HPDE6-E6E7 (cell line): ENCODE data around the gene PCDH19.
A peak's percentile ranks its signal among the peaks of the same experiment; 100 is the strongest.
"Not testable (repeated sequence)": the region's sequence is repeated elsewhere in the genome, so short reads cannot be mapped to it uniquely, and the experiment has no call there.

Source experiments
- DNase-seq: peaks from one replicate; pipeline ENCODE4 v3.0.0; 2011; ENCODE audit warnings: missing footprints; ENCODE audit errors: extremely low spot score

PCDH19 gene, protein sequence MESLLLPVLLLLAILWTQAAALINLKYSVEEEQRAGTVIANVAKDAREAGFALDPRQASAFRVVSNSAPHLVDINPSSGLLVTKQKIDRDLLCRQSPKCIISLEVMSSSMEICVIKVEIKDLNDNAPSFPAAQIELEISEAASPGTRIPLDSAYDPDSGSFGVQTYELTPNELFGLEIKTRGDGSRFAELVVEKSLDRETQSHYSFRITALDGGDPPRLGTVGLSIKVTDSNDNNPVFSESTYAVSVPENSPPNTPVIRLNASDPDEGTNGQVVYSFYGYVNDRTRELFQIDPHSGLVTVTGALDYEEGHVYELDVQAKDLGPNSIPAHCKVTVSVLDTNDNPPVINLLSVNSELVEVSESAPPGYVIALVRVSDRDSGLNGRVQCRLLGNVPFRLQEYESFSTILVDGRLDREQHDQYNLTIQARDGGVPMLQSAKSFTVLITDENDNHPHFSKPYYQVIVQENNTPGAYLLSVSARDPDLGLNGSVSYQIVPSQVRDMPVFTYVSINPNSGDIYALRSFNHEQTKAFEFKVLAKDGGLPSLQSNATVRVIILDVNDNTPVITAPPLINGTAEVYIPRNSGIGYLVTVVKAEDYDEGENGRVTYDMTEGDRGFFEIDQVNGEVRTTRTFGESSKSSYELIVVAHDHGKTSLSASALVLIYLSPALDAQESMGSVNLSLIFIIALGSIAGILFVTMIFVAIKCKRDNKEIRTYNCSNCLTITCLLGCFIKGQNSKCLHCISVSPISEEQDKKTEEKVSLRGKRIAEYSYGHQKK (N-terminal part only)

DNA sequence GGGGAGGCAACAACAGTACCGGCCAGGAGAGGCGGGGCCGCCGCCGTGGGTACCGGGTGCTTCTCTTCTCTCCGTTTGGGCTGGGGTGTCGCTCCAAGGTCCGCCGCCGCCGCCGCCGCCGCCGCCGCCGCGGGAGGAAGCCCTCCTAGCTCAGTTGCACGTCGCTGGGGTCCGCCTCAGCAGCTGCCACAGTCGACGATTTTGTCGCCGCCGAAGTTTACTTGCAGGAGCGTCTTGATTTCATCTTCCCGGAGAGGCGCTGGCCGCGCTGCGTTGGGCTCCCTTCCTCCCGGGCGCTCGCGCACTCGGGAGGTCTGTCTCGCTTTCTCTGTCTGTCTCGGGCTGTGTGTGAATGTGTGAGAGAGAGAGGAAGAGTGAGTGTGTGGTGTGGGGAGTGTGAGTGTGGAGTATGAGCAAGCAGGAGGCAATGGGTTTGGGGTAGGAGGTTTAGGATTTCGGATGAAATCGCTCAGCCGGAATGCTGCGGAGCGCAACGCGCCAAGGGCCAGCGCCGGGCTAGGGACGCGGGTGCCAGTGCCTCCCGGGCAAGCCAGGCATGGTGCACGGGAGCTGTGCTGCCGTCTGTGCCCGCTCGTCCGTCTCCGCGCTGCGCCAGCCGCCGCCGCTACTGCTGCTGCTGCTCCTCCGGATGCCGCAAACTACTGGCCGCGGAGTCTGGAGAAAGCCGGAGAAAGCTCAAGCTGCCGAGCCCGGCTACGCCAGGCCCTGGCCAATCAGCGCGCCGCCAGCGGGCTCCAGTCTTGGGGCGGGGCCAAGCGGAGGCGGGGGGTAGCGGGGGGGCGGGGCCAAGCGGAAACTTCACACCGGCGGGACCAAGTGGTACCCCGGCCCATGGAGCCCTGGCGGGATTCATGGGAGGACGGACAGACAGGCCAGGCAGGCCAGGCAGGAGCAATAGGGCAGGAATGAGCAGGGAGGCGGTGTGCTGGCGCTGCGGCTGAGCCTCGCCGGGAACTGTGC, at the start of gene PCDH19:
TSS of gene PCDH19 (minus strand) at position 664 of the 981 bp plus-strand sequence. CDS start 1,676 bp downstream, outside the sequence.
- DNase-seq = no peak

DNA sequence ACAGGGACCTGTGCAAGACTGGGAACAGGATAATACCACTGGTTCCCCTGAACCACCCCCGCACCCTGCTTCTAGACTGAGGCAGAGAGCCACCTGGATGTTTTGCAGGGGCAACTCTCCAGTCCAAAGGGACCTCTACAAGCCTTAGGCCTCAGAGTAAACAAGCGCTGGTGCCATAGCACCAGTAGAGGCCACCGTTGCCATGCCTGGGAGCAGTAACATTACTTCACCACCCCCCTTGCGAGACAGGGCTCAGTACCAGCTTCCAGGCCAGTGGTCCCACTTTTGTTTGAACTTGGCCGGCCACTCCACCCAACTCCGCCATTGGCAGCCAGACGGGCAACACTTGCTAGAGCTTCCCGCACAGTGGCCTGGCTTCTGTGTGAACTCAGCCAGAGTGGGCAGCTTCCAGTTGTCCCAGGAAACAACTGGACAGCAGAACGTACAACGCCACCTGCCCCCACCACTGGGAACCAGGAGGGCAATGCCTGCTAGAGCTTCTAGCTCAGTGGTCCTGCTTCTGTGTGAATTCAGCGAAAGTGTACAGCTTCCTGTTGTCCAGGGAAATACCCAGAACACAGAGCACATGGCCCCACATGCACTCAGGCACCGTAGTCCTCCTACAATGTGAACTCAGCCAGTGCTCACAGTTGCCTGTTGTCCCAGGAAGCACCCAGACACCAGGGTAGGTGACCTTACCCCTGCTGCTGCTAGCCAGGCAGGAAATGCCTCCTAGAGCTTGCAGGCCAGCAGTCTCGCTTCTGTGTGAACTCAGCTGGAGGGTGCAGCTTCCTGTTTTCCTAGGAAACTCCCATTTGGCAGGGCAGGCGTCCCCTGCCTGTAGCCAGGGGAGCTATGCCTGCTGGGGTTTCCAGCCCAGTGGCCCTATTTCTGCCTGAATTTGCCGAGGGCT, 39.9 kb upstream of the PCDH19 start:
- DNase-seq = no peak

DNA sequence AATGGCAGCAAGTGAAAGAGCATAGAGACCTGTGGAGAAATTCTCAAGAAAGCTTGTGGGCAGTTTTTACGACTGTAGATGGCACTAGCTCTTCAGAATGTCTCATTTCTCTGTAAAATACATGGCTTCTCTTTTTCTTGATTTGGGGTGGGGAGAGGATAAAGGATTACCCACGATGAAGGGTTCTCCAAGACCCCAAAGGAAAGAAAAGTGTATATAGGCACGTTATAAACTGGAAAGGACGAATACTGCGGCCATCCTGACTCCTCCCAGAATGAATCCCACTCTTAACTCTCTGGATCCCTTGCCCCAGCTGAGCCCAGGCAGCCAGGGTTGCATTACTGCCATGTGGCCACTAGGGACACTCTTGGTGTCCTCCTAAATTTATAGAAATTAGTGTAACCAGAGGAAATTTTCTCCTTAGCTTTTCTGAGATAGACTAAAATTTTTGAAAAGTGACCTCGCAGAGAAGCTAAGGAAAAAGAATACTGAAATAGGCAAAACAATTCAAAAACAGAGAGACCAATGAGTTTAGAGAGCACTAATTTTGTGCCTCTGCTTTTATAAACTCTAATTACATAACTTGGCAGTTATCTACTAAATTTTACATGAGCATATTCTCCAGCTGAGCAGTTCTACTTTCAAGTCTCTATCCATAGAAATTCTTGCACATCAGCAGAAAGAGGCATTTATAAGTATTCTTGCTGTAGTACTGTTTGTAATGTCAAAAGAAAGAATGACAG, 37.8 kb upstream of the PCDH19 start:
- DNase-seq = peak; percentile 22

DNA sequence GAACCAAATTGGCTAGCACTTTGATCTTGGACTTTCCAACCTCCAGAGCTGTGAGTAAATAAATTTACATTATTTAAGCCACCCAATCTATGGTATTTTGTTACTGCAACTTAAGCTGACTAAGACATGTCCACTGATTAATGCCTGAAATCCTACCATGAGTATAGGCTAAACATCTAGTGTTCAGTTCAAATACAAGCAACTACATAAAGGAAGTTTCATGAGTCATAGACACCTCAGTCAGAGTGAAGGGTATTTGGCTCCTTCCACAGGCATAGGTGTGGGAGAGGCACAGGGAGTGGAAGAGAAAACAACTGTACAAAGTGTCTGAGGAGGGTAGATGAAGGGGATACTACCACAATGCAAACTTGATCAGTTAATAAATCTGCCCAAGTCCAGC, 35.5 kb upstream of the PCDH19 start:
- no peak for DNase-seq

DNA sequence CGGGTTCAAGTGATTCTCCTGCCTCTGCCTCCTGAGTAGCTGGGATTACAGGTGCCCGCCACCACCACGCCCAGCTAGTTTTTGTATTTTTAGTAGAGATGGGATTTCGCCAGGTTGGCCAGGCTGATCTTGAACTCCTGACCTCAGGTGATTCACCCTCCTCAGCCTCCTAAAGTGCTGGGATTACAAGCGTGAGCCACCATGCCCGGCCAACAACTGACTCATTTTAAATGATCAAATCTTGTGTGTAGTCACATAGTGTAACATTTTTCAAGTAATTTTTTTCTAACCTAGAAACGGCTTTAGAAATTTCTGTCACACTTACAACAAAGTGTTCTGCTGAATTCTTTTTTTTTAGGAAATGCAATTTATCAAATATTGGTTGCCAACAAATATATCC, 31.2 kb upstream of the PCDH19 start:
- not testable (repeated sequence) for DNase-seq

DNA sequence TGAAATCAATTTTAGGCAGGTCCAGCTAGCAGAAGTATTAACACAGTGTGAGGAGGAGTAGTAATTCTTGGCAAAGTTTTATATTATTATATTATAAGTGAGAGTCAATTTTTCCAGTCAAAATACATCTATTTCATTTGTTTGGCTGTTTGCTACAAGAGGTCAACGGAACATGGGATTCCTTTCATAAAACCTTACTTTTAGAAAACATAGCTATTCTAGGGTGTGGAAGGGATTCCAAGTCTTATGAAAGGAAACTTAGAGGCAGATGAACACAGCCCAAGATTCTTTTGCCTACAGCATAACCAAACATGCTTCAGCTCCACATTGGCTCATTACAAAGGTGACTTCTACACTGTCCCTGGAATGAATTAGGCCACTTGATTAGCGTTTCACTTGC, 29.9 kb upstream of the PCDH19 start:
- DNase-seq = no peak

DNA sequence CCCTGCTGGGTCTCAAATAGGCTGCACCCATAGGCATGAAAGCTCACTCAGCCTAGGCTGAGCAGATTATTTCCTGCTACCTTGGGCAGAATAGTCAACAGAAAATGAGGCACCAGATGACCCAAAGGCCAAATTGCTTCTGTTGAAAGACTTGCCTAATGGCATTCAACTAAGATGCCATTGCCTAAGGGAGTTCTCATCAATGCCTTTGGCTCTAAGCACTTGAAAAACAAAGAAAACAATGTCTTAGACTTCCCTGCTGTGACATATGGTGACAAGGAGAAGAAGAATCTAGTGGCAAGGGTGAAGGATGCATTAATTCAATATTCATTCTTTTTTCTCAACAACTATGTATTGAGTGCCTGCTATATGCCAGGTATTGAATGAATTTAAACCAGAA, 25.7 kb upstream of the PCDH19 start:
- DNase-seq = no peak

DNA sequence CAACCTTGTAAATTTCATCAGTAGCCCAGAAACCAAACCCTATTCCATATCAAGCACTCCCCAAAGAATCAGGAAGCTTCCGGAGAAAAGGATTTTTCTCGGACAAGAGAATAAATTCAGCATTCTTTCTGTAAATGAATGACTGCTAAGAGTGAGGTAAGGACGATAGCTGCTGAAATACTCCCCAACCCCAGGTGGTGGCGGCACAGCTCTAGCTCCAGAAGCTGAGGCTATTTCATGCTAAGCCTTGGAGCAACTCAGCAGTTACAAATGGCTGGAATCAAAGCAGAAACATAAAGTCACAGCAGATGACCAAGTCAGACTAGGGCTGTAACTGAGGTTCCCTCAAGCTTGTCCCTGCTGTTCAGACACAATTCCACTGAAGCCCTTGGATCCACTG, 13.9 kb upstream of the PCDH19 start:
- no peak for DNase-seq

DNA sequence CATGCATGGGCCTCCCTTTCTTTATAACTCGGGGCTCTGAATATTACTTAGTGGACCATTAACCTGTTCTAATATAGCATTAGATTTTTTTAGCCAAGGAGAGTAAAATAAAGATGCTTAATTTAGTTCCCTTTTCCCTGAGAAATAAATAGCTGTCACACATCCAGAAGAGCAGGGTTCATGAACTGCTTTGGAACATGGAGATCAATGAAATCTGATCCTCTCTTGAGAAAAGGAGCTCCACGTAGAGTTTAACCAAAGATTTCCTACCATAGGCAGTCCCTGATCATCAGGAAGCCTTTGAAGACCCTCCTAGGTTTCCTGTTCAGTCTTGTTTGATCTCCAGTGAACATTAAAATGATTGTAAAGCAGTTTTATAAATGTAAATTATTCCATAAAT, 8.5 kb upstream of the PCDH19 start:
- no peak for DNase-seq

DNA sequence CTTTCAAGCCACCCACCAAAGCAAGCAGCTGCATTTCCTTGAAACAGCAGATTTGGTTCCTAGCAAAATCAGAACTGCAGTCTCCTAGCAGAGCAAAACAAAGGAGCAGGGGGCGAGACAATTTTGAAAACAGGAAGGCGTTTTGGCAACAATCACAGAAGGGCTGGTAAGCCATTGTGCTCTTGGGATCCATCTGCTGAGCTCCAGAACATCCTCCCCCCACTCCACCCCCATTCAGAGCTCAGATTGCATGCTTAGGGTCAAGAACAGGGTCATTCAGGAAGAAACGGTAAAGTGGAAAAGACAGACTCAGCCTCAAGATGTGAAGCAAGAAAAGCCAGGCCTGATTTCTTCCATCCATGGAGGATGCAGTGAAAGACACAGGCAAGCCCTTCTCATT, 7.6 kb upstream of the PCDH19 start:
- DNase-seq = no peak

DNA sequence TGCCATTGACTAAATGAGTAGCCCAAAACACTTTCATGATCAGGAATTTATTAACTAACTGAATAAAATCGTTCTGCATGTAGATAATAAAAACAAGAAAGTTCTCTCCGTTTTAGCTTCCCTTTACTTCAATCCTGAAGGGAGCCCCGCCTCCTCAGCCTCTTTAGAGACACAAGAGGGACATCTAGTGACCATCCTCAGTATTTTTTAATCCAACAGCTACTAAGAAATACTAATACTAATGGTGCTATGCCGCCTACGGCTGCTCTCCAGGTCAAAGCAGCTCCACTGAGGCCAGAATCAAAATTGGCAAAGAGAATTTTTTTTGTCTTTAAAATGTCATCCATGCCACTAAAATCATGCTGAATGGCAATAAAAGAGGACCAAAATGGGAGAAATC, 3.2 kb upstream of the PCDH19 start:
- DNase-seq = peak; percentile 21

DNA sequence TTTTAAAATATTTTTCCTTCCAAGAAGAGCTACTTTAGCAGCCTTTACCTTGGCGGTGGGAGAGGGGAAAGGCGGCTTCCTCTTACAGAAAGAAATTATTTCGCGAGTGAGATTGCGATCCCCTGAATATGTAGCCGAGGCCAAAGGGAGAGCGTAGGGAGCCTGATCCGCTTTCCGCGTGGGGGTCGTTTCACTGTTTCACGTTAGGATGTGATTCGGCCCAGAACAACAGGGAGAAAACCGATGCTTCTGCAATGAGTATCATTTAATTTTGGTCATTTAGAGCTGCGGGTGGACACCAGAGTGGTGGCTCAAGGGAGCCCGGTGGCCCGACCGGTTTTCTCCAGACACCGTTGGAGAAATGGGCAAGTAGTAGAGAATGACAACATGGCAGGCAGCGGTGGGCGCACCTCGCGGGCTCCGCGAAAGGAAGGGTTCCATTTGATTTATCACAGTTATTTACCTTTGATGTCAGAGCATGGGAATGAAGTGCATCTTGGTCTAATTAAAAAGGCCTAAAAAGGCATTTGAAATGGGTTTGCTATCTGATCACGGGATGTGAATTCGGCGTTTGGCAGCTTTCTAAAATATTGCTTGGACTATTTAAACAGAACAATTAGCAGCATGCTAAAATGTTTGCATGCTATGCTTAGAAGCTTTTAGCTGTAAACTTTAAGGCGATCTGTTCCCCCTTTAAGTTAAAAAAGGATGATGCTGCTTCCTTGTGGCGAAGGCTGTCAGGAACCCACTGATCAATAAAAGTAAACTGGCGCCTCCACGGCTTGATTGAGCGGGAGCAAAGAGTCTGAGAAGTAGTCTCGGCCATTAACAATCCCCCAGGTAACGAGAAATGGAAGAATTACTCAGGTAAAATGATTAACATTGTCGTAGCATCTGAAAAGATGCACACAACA, 2.0 kb upstream of the PCDH19 start:
- no peak for DNase-seq

DNA sequence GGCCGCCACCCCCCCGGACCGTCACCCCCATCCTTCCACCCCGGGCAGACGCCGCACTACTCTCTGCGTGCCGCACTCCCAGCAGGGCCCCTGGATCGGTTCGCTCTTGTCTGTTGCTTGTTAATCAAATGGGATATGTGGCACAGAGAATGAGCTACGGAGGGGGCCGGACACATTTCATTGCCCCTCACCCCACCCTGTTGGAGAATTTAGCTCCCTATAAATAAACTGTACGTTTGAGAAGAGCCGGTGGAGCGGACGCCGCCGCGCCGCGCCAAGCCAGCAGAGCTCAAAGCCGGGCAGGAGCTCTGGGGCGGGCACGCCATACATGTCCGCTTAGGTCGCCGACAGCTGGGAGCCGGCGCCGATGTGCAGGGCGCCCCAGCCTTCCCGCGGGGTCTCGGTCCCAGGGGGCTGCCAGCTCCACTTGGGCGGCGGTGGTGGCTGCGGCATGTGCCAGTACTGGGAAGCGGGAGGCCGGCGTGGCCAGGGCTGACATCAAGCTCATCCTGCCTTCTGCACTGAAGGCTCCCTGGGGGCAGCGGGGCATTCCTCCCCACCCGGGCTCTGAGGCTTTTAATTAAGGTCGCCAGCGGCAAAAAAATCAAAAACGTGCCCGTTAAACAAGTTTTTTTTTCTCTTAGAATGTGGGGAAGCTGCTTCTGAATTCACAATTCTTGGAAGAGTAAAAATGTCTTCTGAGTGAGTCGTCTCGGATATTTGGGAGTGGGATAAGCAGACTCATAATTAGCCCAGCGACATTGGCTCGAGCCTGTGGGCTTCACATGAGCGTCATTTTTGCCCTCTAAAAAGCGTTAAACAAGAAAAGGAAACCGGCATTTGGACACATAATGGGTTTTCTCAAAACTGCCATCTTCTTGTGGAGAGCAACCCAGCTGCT, 1.1 kb upstream of the PCDH19 start:
- no peak for DNase-seq

DNA sequence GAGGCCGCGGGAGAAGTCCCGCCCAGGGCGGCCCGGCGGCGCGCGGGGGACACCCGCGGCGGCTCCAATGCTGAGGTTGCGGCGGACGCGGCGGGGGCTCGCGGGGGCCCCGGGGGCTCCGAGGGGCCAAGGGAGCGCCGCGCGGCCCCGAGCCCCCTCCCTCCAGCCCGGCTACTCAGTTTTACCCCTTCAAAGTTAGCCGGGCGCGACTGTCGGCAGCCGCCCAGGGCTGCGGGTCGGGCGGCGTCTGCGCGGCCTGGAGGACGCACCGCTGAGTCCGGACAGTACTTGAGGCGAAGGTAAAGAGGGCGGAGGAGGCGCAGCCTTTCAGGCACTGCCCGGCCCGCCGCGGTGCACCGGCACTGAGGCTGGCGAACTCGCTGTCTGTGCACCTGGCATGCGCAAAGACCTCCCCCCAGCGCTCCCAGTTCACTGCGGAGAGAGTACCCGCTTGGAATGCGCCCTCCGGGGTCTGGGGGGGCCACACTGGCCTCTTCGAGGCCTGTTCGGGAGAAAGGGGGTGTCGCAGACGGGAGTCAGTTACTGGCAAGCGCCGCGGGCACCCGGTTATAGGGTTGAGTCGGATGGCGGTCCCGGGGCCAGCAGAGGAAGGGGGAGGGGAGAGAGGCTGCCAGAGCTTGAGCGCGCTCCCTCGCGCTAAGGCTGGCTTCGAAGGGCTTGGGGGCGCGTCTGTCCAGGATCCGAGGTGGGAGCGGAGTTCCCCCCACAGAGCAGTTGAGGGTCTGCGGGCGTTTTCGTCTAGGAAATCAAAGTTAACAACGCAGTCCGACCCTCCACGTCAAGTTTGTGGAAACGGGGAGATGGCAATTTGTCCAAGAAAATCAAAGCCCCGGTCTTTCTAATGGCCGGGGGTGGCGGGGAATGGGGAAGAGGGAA, 1.1 kb downstream of the PCDH19 start:
- no peak for DNase-seq

DNA sequence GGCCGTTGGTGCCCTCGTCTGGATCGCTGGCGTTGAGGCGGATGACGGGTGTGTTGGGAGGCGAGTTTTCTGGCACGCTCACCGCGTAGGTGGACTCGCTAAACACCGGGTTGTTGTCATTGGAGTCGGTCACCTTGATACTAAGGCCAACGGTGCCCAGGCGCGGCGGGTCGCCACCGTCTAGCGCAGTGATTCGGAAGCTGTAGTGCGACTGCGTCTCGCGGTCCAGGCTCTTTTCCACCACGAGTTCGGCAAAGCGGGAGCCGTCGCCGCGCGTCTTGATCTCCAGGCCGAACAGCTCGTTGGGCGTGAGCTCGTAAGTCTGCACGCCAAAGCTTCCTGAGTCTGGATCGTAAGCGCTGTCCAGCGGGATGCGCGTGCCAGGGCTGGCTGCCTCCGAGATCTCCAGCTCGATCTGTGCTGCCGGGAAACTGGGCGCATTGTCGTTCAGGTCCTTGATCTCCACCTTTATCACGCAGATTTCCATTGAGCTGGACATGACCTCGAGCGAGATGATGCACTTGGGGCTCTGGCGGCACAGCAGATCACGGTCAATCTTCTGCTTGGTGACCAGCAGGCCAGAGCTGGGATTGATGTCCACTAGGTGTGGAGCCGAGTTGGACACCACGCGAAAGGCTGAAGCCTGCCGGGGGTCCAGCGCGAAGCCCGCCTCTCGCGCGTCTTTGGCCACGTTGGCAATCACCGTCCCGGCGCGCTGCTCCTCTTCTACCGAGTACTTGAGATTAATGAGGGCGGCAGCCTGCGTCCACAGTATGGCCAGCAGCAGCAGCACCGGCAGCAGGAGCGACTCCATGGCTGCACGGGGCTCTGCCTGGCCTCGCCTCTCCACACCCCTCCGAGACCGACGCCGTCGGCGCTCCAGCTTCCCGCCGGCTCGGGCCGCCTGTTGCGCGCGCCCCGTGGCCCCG, 2.0 kb downstream of the PCDH19 start:
- no peak for DNase-seq
